ENCODE results near the gene SNAPC2. TPM values are rescaled to one million over a fixed set of nuclear protein-coding genes. Genes with fewer than 3 reads are reported as not detected.

SNAPC2 gene
- total and polyA plus RNA-seq, 2 of the 13 experiments (the other 11 are each of a cell fraction or from before 2014, with no cell fraction given), result 10.2 to 12.7 TPM

- Histone ChIP-seq H3K9me3 (ENCODE audit: low read length) (no peaks in the 10 kb centered on the region), H4K20me1 (ENCODE audit: insufficient read depth, low read length) (no peaks in the 10 kb centered on the region), H3K27ac (ENCODE audit: extremely low read length, insufficient read depth, low read length) (no peak overlapping the region), H3K4me2 (ENCODE audit: low read depth, low read length) (peak overlapping the region; percentile 45; the same call in 1 of the 2 replicates), H3K36me3 (replicated peaks in 1 of 2; ENCODE audit: control insufficient read depth in 1 of 2, insufficient read depth in 2 of 2, low read length in 2 of 2) (no peaks in the 10 kb centered on the region), H3K27me3 (ENCODE audit: control insufficient read depth in 1 of 2, insufficient read depth in 2 of 2, low read length in 2 of 2) (peaks cover 0 to 2% of the 10 kb centered on the region in 2 experiments; a peak in 2 of 5 replicates), H3K4me1 (ENCODE audit: insufficient read depth, low read length) (peaks cover 27% of the 10 kb centered on the region), H3K4me3 (replicated peaks in 1 of 3; ENCODE audit: insufficient read depth in 1 of 3, low read depth in 2 of 3, low read length in 3 of 3) (peak overlapping the region in 1 of 3 experiments; percentile 43; a peak in 1 of 6 replicates), H3K9ac (ENCODE audit: insufficient read depth, low read depth, low read length) (no peak overlapping the region), H3K79me2 (ENCODE audit: insufficient read depth, low read length) (no peaks in the 10 kb centered on the region), H2AFZ (ENCODE audit: low read length) (no peak overlapping the region)
- intact Hi-C loops (cut with micrococcal nuclease; ENCODE audit: unreplicated experiment), result loop anchor here (10.0 kb wide), 1 partner anchor 1145 kb away; the partner anchor contains the start of genes GPR108 and TRIP10
- POLR2A ChIA-PET, result interaction anchor here (1.0 to 1.7 kb wide), 5 partner anchors 8 to 18 kb away, joined by 3 to 5 read pairs (median 3); partner anchors contain the start of gene LRRC8E
- ATAC-seq (peak; percentile 58), FAIRE-seq (no peak), DNase-seq (ENCODE audit: low spot score) (no peak)
- TF ChIP-seq MAX (IDR thresholded peaks at IDR 0.05), result peak; percentile 46; the same call in 1 of the 2 replicates
- TF ChIP-seq ZNF281 (CRISPR knock-in tag; IDR thresholded peaks at IDR 0.05; ENCODE audit: borderline replicate concordance), result no peak
- WGBS (ENCODE audit: low lambda C conversion rate), result 57% methylated on average over 18 of the region's 19 CpGs
- in situ Hi-C loops (cut with HindIII; ENCODE audit: extremely low pct_ligation_motif_present, low pct_unique_long_range_greater_than_20kb), result no loop called here
- CTCF ChIA-PET (ENCODE audit: low intra/inter-chr PET ratio, low total read pairs), result no interaction called here
- BruUV-seq (replicated peaks), result no TSS peak
Observed at GRCh38 chr19:7879836-7880235, 40.3 kb upstream of the SNAPC2 start.

- intact Hi-C loops (cut with micrococcal nuclease; ENCODE audit: unreplicated experiment), result no loop called here
- no peak for FAIRE-seq
- 61% methylated on average over 3 of the region's 3 CpGs for WGBS (ENCODE audit: low lambda C conversion rate)
- H2AFZ ChIP-seq (ENCODE audit: low read length), result no peak overlapping the region
- no peak overlapping the region for H3K4me3 ChIP-seq (replicated peaks in 1 of 3; ENCODE audit: insufficient read depth in 1 of 3, low read depth in 2 of 3, low read length in 3 of 3)
- CTCF ChIA-PET (ENCODE audit: low intra/inter-chr PET ratio, low total read pairs), result no interaction called here
- in situ Hi-C loops (cut with HindIII; ENCODE audit: extremely low pct_ligation_motif_present, low pct_unique_long_range_greater_than_20kb), result no loop called here
- peaks cover 28% of the 10 kb centered on the region for H3K4me1 ChIP-seq (ENCODE audit: insufficient read depth, low read length)
- no peaks in the 10 kb centered on the region for H3K36me3 ChIP-seq (replicated peaks in 1 of 2; ENCODE audit: control insufficient read depth in 1 of 2, insufficient read depth in 2 of 2, low read length in 2 of 2)
- no peaks in the 10 kb centered on the region; a peak in 1 of 5 replicates for H3K27me3 ChIP-seq (ENCODE audit: control insufficient read depth in 1 of 2, insufficient read depth in 2 of 2, low read length in 2 of 2)
- no TSS peak for BruUV-seq (replicated peaks)
- H3K27ac ChIP-seq (ENCODE audit: extremely low read length, insufficient read depth, low read length), result no peak overlapping the region
- no peak for ATAC-seq
- DNase-seq (ENCODE audit: low spot score), result no peak
- no peaks in the 10 kb centered on the region for H3K9me3 ChIP-seq (ENCODE audit: low read length)
- no peaks in the 10 kb centered on the region for H4K20me1 ChIP-seq (ENCODE audit: insufficient read depth, low read length)
- H3K4me2 ChIP-seq (ENCODE audit: low read depth, low read length), result no peak overlapping the region
- no peaks in the 10 kb centered on the region for H3K79me2 ChIP-seq (ENCODE audit: insufficient read depth, low read length)
- H3K9ac ChIP-seq (ENCODE audit: insufficient read depth, low read depth, low read length), result no peak overlapping the region
- POLR2A ChIA-PET, result interaction anchor here (0.6 kb wide), 1 partner anchor 39 kb away, joined by 3 read pairs; the partner anchor contains the start of gene SNAPC2
- TF ChIP-seq TAF15 (IDR thresholded peaks at IDR 0.05; ENCODE audit: low read depth, low read length, poor library complexity, severe bottlenecking) (no peak), NFAT5 (CRISPR knock-in tag; IDR thresholded peaks at IDR 0.05) (no peak), ATAD3A (CRISPR knock-in tag; IDR thresholded peaks at IDR 0.05) (no peak), ZNF296 (CRISPR knock-in tag; conservative IDR thresholded peaks at IDR 0.05) (no peak), CREBL2 (CRISPR knock-in tag; IDR thresholded peaks at IDR 0.05; ENCODE audit: borderline replicate concordance) (no peak), ZNF530 (CRISPR knock-in tag; IDR thresholded peaks at IDR 0.05; ENCODE audit: low read depth) (no peak), ZNF746 (CRISPR knock-in tag; IDR thresholded peaks at IDR 0.05) (no peak)
Observed at GRCh38 chr19:7881910-7882309, 38.2 kb upstream of the SNAPC2 start.
